HT1080 (cell line): ENCODE data around the gene ZNF267. TPM values are rescaled to one million over a fixed set of nuclear protein-coding genes. Genes with fewer than 3 reads are reported as not detected.
"Not testable (repeated sequence)": the region's sequence is repeated elsewhere in the genome, so short reads cannot be mapped to it uniquely, and the experiment has no call there.

Experiments used
- DNase-seq: peaks from one replicate; pipeline ENCODE4 v3.0.0-alpha.2; 2015; ENCODE audit warnings: low read depth
- small RNA-seq: library from RNA; depleted of rRNA; stranded (forward); fragments of <200 nt; gene quantifications from one replicate; pipeline ENCODE3, GENCODE V24; 2014
- total RNA-seq: library from RNA; depleted of rRNA; stranded (reverse); fragments of >200 nt; shearing (Covaris generic); gene quantifications from 2 replicates; pipeline ENCODE4 v1.2.3, GENCODE V29; 2014

ZNF267 gene
- total RNA-seq, 1 experiment from 2014 or later = 11.1 TPM

GRCh38 chr16:31877876-31878642 is 4.5 kb downstream of the ZNF267 start:
- DNase-seq = no peak

DNA sequence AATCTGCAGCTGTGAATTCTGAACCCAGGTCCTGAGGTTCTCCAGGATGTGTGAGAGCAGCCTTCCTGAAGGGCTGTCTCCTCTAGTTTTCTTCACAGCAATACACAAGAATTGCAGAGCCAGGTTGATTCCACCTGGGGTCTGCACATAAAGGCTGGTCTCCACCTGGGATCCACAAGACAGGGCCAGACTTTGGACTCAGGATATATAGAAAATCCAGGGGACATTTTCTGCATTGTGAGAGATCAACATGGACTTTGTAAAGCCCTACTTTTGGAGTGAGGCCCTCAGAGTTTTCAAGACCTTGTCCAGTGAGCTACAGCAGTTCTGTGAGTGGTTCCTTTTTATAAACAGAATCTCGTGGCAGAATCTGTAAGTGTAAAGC is 6.3 kb downstream of the ZNF267 start:
- no peak for DNase-seq

DNA sequence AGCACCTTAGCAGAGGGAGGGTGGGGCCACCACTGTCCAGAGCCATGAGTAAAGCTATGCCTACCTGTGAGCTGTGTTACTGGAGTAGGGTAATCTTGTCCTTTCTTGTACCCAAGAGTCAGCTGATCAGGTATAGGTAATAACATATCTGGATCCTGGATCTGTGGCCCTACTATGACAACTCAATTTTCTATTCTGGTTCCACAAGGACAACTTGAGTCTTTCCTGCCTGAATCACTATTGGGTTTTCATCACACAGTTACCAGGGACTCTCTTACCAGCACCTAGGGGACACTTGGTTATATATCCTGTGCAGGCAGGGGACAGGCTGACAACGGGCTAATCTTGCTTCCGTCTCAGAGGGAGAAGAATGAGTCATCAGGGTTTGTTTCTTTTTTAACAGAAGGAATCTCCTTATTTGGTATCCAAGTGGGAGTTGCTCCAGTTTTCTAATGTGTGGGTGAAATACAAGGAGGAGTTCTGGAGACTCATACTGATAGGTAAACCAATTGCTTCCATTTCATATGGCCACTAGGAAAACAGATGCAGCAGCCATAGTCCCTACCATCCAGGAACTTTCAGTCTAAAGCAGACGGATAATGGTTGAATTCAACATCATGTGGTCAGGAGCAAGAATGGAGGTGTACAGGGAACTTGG is 6.8 kb downstream of the ZNF267 start:
- DNase-seq = peak; percentile 73

DNA sequence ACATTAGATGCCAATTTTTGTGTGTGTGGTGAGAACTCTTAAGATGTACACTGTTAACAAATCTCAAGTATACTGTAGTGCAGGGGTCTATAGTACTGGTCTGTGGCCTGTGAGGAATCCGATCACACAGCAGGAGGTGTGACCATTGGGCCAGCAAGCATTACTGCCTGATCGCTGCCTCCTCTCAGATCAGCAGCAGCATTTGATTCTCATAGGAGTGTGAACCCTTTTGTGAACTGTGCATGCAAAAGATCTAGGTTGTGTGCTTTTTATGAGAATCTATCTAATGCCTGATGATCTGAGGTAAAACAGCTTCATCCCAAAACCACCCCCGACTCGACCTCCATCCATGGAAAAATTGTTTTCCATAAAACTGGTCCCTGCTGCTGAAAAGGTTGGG is 12.6 kb downstream of the ZNF267 start:
- DNase-seq = no peak

DNA sequence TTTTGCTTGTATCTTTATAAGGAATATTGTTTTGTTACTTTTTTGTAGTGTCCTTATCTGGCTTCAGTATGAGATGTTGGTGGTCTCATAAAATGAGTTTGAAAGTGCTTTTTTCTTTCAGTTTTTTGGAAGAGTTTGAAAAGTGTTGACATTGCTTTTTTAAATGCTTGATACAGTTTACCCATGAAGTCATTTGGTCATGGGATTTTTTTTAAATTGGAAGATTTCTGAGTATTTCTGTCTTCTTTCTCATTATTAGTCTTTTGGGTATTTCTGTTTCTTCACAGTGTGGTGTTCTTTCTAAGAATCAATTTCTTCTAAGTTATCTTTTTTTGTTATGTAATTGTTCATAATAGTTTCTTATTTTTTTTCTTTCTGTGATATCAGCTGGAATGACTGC is 15.1 kb downstream of the ZNF267 start:
- DNase-seq = no peak

- DNase-seq = not testable (repeated sequence)
Observed at GRCh38 chr16:31892111-31892510, 18.5 kb downstream of the ZNF267 start.

DNA sequence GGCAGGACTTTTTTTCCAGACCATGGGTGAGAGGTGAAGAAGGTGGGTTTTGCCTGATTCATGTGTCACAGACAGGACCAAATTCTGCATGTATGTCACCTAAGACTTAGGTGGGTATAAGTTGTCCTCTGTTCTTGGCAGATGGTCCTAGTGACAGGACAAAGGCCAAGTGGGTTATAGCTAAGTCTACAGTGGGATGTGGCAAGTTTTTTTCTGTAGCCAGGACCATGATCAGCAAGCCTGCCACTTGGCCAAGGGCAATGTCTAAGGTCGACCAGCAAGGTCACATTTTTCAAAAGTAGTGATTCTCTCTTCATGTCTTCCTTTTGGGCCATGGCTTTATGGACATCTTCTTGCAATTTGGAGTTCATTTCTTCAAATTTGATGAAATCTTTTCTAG is 20.2 kb downstream of the ZNF267 start:
- no peak for DNase-seq

DNA sequence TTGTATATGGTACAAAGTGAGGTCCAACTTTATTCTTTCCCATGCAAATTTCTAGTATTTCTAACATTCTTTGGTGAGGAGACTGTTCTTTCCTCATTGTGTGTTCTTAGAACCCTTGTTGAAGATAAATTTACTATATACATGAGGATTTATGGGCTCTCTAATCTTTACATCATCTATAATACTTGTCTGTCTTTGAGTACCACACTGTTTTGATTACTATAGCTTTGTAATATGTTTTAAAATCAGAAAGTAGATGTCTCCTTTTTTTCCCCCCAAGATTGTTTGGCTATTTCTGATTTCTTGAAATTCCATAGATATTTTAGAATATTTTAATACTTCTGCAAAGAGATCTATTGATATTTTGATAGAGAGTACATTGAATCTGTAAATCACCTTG is 23.7 kb downstream of the ZNF267 start:
- no peak for DNase-seq

GRCh38 chr16:31899505-31899904 is 25.9 kb downstream of the ZNF267 start:
- DNase-seq = no peak

- DNase-seq = not testable (repeated sequence)
Observed at GRCh38 chr16:31904571-31904970, 31.0 kb downstream of the ZNF267 start.

DNA sequence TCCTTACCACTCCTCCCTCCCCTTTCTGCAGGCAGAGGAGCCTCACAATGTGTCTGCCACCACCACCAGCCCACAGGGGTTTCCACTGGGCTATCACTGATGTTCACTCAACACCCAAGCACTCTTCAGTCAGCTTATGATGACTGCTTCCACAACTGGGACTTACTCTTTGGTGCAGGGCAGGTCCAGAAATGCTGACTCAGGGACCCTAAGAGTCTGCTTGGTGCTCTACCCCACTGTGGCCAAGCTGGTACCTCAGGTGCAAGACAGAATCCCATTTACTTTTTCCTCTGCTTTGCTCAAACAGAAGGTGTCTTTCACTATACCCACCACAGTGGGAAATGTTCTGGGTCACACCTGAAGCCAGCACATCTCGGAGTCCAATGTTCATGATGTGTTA is 40.1 kb downstream of the ZNF267 start:
- DNase-seq = no peak

DNA sequence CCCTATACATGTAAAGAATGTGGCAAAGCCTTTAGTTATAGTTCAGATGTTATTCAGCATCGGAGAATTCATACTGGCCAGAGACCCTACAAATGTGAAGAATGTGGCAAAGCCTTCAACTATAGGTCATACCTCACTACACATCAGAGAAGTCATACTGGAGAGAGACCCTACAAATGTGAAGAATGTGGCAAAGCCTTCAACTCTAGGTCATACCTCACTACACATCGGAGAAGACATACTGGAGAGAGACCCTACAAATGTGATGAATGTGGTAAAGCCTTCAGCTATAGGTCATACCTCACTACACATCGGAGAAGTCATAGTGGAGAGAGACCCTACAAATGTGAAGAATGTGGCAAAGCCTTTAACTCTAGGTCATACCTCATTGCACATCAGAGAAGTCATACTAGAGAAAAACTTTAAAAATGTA is 42.5 kb downstream of the ZNF267 start:
- DNase-seq = no peak

- no peak for DNase-seq
Observed at GRCh38 chr16:31920373-31920772, 46.8 kb downstream of the ZNF267 start.

DNA sequence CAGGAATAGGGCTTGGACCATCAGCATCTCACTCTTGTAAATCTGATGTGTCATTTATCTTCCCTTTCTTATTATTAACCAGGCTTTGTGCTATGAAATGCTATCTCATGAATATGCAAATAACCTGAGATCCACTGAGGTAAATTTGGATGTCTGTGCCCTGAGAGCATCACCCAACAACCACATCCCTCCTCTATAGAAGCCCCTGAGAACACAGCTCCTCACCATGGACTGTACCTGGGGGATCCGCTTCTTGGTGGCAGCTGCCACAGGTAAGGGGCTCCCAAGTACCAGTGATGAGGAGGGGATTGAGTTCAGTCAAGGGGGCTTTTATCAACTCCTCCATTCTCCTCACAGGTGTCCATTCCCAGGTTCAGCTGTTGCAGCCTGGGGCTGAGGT is 78.2 kb downstream of the ZNF267 start:
- not testable (repeated sequence) for DNase-seq

- DNase-seq = not testable (repeated sequence)
Observed at GRCh38 chr16:31952206-31952605, 78.6 kb downstream of the ZNF267 start.

GRCh38 chr16:31956221-31956620 is 82.6 kb downstream of the ZNF267 start:
- DNase-seq = not testable (repeated sequence)

DNA sequence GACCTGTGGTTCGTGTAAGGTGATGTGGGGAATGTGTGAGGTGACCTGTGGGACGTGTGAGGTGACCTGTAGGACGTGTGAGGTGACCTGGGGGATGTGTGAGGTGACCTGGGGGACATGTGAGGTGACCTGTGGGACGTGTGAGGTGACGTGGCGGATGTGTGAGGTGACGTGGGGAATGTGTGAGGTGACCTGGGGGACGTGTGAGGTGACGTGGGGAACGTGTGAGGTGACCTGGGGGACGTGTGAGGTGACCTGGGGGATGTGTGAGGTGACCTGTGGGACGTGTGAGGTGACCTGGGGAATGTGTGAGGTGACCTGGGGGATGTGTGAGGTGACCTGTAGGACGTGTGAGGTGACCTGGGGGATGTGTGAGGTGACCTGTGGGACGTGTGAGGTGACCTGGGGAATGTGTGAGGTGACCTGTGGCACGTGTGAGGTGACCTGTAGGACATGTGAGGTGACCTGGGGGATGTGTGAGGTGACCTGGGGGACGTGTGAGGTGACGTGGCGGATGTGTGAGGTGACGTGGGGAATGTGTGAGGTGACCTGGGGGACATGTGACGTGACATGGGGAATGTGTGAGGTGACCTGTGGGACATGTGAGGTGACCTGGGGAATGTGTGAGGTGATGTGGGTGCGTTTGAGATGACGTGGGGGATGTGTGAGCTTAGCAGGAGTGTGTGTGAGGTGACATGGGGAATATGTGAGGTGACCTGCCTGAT is 86.7 kb downstream of the ZNF267 start:
- DNase-seq = not testable (repeated sequence)

Small RNA genes within 50 kb of the gene (small RNA-seq; reads per million reads assigned to genes)
- not detected for gene AC034105.2
- not detected for gene AC034105.4
